Stimulated activated CD4-positive, alpha-beta T cell treated with anti-CD3 and anti-CD28 coated beads, Interleukin-1b, Interleukin-23, amount 100 ng/mL, for 48 hours (primary cell): Measurements from ENCODE around the gene RELN.
"Not testable (repeated sequence)": the region's sequence is repeated elsewhere in the genome, so short reads cannot be mapped to it uniquely, and the experiment has no call there.

Experiments used
- DNase-seq: peaks from one replicate; pipeline ENCODE4 v3.0.0-alpha.2; 2020

RELN gene

GRCh38 chr7:103989200-103989784 is at the start of gene RELN:
RELN (minus strand) TSS chr7:103989658; CDS start chr7:103989356, 302 bp downstream.
- no peak for DNase-seq

DNA sequence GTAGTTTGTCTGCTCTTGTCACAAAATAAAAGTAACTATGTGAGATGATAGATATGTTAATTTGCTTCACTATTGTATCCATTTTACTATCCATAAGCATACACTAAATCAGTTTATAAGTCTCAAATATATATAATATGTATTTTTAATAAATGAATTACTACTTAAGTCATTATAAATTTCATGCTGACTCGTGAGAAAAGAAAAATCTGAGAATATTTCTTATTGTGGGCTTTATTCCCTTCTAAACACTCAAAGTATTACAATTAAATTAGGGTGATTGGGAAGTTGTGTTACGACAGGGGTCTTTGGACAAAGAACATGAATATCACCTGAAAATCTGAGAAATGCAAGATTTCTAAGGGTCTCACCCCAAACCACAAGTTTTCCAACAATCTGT is 48.7 kb upstream of the RELN start:
- no peak for DNase-seq

- not testable (repeated sequence) for DNase-seq
These were observed 47.4 kb upstream of the RELN start for GRCh38 chr7:104036889-104037288.

- no peak for DNase-seq
These were observed 45.9 kb upstream of the RELN start for GRCh38 chr7:104035351-104035750.

- DNase-seq: no peak
These were observed 45.2 kb upstream of the RELN start for GRCh38 chr7:104034679-104035078.

GRCh38 chr7:104033837-104034236 is 44.4 kb upstream of the RELN start:
- DNase-seq: no peak

GRCh38 chr7:104032486-104032885 is 43.0 kb upstream of the RELN start:
- no peak for DNase-seq

GRCh38 chr7:104029765-104030164 is 40.3 kb upstream of the RELN start:
- DNase-seq: no peak

- no peak for DNase-seq
These were observed 35.2 kb upstream of the RELN start for GRCh38 chr7:104024632-104025031.

DNA sequence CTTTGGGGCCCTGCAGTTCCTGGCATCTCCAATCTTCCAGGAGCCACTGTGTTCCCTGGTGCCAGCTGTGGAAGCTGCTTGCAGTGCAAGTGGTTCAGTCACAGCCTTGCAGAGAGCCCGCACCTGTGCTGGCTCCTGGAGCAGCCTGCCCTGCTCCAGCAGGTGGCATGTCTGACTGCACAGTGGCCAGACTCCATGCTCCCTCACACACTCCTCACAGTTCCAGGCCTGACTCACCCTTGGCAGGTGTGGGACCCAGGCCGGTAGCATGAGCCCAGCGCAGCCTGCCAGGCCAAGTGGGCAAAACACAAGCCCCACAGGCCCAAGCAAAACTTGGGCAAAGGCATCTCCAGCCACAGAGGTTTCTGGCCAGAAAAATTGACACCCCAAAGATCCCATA is 33.6 kb upstream of the RELN start:
- no peak for DNase-seq

DNA sequence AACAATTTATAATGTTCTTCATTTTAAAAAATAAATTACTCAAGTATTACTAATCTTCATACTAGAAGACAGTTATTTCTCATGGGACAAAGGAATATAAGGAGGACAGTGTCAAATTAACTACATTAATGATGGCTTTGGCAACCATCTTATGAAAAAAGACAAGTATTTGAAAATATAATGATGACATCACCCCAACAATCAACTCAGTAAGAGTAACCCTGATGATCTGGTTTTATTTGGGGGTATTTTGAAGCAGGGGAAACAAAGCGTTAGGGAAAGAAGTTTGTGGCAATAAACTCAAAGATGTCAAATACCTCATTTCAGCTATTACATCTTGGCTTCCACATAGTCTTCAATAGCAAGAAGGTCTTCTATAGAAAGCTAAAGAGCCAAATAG is 29.0 kb upstream of the RELN start:
- DNase-seq: no peak

- no peak for DNase-seq
These were observed 27.5 kb upstream of the RELN start for GRCh38 chr7:104017001-104017400.

- no peak for DNase-seq
These were observed 23.4 kb upstream of the RELN start for GRCh38 chr7:104012835-104013234.

DNA sequence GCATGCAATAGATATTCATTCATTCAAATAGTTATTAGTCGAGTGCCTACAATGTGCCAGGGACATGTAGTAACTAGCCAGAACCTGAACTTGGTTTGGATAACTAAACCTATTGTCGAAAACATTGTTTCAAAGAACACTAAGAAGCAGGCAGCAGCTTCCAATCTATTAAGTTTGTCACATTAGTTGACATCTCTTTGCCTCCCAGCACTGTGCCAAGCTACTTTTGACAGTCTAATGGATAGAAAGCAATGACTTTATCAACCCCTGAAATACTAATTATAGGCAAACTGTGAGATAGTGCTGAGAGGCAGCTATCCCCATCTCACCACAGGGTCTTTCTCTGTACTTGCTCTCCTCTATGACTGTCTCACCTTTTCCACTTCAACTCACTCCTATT is 22.4 kb upstream of the RELN start:
- no peak for DNase-seq

DNA sequence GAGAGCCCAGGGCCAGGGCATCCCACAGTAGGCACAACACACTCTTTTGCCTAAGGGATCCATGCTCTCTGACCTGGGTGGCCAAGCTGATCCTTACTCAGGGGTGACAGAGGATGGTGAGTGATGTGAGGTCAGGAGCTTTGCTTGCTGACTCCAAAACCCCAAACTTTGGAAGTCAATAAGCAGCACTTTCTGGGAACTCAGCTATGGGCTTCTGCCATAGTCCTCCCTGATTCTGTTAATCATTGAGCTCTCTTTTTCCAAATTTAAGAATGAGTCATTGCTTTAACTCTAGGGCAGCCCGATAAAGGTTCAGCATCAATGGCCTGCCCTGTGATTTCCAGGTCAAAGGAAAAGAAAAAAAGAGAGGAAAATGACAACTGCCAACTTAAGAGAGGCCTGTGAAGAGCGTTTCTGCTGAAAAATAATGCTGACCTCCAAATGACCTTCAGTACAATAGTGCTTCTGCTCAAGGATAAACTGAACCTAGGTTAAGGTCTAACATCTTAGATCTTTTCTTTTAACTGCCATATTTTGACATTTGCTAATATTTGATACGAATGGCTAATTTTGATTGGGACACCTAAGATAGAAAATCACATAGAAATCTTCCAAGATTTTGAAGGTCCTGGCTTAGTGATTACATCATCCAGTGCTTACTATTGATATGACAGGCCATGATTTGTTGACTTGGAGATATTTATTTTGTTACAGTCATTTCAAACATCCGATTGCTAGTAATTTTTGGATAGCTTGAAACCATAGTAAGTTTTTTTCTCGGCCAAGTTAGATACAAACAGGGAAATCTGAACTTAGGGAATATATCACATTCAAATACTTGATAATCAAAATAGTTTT is 20.8 kb upstream of the RELN start:
- DNase-seq: no peak

DNA sequence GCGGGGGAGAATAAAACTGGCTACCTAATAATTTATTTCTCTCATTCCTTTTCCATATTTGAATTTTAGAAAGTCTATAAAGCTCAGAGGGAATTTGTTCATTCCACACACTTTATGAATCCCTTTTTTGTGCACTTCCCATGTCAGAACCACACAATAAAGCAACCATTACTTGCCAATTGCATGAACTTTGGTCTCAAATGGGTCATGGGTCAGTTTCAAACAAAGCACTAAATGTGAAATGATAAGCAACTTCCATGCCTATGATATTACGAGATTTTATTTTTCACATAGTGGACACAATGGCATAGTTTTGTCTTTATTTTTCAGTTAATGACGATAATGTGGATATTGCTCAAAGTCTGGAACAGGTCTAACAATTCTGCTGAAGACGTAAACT is 18.6 kb upstream of the RELN start:
- DNase-seq: no peak

DNA sequence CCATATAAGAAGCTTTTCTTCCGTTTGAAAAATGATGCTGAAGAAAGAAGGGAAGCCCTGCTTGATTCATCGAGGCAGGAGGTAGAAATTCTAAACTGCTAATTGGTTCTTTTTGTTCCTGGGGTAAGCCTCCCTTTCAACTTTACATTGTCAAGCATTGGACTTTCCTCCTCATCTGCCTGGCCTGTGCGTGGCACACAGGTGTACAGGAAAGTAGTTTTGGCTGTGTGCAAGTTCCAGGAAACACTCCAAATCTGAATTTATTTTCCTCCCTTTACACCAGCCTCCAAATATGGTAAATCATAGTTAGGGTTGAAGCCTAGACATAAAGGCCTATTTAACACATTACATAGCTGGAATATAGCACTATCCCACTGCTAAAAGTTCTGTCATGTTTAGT is 18.2 kb upstream of the RELN start:
- DNase-seq: no peak

GRCh38 chr7:104005197-104005596 is 15.7 kb upstream of the RELN start:
- DNase-seq: no peak

- no peak for DNase-seq
These were observed 7.2 kb upstream of the RELN start for GRCh38 chr7:103996639-103997038.

GRCh38 chr7:103996017-103996551 is 6.6 kb upstream of the RELN start:
- no peak for DNase-seq

- DNase-seq: no peak
These were observed 6.1 kb upstream of the RELN start for GRCh38 chr7:103995554-103995953.

DNA sequence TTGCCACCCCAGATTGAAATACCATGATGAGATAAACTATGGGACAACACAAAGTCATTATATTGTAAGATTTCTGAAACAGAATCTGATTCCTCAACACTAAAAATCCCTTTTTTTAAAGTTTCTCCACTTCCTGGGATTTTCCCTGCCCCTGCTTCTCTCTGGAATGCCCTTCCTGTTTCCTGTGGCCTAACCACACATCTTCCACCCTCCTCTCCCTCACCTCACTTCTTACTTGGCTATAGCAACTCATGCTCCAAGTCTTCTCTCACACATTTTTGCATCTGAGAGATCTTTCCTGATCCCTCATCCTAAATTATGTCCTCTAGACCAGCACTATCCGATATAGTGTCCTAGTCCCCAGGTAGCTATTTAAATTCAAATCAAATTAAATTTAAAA is 4.1 kb upstream of the RELN start:
- no peak for DNase-seq

DNA sequence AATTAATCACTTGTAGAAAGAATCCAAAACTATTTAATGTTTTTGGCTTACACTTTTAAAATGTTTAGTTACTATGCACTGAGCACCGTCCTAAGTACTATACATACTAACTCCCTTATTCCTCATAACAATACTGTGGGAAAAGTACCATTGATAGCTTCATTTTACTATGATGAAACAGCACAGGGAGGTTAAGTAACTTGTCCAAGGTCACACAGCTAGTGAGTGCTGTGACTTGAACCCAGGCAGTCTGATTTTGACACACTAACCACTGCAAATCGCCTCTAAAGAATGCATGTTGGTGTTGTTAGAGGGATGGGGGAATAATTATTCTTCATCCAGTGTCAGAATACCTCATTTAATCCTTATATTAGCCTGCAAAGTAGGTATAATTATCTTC is 1.9 kb upstream of the RELN start:
- DNase-seq: no peak

- DNase-seq: no peak
These were observed 1.5 kb upstream of the RELN start for GRCh38 chr7:103990991-103991390.
